Measurements from ENCODE around the gene SMAP2. TPM values are rescaled to one million over a fixed set of nuclear protein-coding genes. Genes with fewer than 3 reads are reported as not detected.

The SMAP2 gene
- total RNA-seq, 1 experiment from 2014 or later, result 11.6 TPM

DNA sequence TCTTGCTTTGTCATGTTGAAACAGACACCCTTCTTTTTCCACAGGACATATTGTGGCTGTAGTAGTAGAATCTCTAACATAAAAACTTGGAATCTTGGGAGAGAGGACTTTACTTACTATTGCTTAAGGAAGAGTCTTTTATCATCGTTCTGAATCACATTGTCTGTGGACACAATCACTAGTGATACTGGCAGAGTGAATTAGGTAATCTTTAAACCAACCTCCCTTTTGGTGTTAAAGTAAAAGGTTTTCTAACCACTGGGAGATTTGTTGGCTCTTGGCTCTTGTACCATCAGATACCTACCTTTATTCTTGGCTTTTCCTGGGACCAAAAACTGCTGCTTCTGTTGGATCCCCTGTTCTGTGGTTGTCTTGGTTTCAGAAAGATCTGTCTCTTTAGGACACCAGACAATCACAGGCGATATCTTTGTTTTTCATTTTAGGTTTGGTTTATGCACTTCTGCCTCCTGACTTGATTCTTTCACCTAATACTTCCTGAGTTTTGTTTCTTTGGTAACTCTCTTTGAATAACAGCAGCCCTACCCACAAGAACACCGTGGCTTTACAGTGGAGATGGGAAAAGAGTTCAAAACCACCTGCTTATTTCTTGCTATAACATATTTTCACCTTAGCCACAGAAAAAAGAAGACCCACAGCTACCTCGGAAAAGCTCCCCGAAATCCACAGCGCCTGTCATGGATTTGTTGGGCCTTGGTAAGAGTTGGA lies 40.2 kb downstream of the SMAP2 start:
- no peak for DNase-seq (ENCODE audit: extremely low read depth, low read depth)

DNA sequence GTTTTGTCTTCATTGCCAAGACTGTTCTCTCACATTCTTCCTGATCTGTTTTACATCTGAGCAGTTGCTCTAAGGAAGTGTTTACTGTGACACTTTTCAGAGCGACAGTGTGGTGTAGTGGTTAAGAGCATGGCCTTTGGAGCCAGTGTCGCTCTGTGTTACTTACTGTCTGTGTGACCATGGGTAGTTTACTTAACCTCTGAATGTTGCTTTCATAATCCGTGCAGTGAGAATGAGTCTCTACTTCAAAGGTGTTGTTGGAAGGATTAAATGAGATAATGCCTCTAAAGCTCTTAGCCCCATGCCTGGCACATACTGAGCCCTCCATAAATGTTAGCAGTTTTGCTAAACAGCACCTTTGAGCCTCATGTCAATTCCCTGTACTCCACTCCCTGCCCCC lies 40.8 kb downstream of the SMAP2 start:
- no peak for DNase-seq (ENCODE audit: extremely low read depth, low read depth)

DNA sequence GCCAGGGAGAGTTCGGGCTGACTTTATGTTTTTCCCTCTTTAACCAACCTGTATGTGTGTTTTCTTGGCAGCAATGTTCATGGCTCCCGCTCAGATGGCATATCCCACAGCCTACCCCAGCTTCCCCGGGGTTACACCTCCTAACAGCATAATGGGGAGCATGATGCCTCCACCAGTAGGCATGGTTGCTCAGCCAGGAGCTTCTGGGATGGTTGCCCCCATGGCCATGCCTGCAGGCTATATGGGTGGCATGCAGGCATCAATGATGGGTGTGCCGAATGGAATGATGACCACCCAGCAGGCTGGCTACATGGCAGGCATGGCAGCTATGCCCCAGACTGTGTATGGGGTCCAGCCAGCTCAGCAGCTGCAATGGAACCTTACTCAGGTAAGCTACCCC lies 43.2 kb downstream of the SMAP2 start:
- no peak for DNase-seq (ENCODE audit: extremely low read depth, low read depth)

DNA sequence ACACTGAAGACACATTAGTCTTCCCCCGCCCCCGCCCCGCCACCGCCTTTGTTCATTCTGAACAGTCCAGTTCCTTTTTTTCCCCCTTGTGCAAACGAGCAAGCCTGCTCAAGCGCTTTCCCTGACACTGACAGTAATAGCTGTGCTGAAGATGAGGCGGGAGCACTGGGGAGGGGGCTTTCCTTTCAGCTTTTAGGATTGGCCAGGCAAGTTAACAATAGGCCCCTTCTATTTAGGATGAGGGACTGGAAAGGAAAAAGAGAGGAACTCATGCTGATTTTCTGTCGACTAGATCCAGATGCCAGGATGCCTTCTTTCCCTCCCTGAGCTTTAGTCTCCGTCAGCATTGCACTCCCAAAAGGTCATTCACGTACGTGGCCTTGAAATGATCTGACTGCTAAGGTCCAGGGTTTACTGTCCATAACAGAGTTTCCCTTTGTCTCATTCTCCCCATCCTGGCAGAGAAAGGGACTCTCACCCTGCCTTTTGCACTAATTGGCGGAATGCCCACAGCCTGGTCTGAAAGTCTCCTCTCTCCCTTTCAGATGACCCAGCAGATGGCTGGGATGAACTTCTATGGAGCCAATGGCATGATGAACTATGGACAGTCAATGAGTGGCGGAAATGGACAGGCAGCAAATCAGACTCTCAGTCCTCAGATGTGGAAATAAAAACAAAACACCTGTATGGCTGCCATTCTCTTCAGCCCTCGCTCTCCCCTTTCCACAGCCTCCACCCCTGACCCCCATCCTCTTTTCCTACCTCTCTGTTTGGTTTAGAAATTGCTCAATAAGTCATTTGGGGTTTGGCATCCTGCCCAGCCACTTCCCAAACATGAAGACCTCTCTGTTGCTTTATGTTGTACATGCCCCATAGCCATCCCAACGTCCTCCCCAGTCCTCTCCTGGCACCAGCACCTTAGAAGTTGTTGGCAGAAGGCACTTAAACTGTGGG lies 48.2 kb downstream of the SMAP2 start:
- DNase-seq (ENCODE audit: extremely low read depth, low read depth), result no peak

DNA sequence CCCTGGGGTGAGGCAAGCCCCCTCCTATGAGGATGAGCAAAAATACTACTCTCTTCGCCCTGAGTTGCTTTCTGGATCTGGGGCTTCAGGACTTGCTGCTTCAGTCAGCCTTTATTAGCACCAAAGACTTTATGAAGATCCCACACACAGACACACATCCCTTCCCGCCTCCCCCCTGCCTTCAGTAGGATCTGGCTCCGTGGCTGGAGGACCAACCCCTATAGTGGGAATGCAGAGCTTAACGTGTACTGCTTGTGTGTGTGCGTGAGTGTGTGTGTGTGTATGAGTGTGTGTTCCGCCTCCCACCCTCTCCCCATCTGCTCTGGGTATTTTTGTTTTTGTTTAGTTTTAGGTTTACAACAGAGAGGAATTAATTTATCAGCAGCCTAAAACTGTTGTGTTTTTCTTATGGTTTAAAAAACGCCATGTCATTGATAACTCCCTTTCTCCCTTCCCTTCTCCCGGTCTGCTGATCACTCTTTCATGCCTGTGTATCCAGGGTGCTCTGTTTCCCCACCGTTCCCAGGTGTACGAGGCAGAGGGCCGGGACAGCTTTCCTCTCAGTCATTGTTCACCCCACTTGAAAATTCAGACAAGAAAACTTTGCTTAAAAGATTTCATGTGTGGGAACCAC lies 49.2 kb downstream of the SMAP2 start:
- no peak for DNase-seq (ENCODE audit: extremely low read depth, low read depth)

DNA sequence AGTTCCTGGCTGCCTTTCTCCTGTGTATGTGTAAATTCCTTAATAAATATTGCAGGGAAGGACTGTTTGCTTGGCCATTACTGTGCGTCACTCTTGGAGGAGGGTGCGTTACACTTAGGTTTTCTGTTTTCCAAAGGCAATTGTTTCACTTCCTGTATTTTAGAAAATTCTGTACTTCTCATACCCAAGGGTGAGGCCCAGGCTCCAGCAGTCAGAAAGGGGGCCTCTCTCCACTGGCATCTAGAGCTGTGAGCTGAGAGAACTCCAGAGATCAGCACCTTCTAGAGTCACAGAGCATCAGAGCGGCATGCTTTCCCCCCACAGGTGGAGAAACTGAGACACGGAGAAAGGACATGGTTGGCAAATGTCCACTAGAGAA lies 49.7 kb downstream of the SMAP2 start:
- DNase-seq (ENCODE audit: extremely low read depth, low read depth), result no peak

DNA sequence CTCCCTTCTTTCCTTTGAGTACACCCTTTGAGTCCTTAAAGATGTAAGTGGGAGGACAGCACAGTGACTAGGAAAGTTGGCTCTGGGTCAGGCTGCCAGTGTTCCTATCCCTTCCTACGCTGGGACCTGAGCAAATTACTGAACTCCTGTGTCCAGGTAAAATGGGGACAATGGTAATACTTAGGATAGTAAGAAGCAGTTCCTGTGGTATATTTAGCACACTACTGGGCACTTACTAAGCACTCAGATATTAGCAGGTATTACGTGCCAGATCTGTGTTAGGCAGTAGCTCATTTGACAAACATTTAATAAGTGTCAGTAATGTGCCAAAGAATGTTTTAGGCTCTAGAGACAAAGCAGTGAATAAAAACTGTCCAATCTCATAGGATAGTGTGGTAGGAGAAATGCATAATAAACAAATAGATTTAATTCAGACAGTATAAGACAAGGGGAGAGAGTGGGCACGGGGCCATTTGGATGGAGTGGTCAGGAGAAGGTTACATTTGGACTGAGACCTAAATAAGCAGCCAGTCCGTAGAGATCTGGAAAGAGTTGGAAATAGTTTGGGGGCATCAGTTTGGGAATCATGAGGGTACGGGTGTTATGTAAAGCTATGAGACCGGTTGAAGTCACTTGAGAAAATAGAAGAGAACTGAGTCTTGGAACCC lies 50.6 kb downstream of the SMAP2 start:
- no peak for DNase-seq (ENCODE audit: extremely low read depth, low read depth)

DNA sequence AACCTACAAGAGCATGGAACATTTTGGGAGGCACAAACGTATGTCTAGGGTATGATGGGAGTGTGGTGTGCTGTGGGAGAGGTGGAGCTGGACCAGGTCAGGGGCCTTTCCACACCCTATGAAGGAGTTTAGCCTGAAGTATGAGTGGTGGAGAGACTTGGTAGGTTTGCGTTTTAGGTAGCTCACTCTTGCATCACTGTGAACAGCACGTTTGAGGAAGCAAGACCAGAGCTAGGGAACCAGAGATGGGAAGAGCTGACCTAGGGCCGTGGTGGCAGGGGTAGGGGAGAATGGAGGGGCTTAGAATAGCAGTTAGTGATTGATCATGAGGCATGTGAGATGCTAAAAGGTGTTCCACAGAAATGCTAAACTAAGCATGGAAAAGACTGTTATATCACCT lies 51.7 kb downstream of the SMAP2 start:
- no peak for DNase-seq (ENCODE audit: extremely low read depth, low read depth)

DNA sequence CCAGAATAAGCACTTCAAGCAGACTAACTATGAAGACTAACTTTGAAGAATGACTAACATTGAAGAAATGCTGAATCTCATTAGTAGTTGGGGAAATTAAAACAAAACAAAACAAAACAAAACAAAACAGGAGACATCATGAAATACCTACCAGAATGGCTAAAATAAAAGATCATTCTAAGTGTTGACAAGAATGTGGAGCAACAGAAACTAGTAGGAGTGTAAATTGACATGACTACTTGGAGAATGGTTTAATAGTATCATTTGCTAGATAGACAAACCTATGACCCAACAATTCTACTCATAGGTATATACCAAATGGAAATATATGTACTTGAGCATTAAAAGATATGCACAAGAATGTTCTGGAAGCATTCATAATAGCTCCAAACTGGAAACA lies 57.9 kb downstream of the SMAP2 start:
- no peak for DNase-seq (ENCODE audit: extremely low read depth, low read depth)

DNA sequence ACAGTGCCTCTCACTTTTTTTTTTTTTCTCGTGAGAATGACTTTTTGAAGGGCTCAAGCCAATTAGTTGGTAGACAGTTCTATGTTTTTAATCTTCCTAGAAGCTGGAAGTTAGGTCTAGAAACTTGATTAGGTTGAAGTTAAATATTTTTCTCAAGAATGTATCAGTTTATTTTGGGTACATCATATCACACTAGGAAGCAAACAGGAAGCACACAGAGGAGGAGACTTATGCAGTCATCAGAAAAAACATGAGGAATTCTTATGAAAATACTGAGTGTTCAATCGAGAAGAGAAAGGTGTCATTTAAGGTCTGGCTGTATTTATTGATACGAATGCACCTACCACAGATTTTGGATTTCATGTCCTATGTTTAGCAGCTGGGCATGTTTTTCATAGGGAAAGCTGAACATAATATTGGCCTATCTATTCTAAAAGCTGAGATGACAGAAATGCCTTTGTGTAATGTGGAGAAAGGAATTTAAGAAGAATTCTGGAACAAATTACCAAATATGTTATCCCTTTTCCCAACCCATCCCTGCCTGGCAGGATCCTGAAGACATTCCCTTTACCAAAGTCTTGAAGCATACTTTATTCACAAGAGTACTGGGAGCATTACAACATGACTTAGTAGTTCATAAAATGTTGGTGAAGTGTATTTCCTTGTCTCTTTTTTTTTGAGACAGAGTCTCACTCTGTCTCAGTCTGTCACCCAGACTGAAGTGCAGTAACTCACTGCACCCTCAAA lies 59.3 kb downstream of the SMAP2 start:
- DNase-seq (ENCODE audit: extremely low read depth, low read depth), result no peak

DNA sequence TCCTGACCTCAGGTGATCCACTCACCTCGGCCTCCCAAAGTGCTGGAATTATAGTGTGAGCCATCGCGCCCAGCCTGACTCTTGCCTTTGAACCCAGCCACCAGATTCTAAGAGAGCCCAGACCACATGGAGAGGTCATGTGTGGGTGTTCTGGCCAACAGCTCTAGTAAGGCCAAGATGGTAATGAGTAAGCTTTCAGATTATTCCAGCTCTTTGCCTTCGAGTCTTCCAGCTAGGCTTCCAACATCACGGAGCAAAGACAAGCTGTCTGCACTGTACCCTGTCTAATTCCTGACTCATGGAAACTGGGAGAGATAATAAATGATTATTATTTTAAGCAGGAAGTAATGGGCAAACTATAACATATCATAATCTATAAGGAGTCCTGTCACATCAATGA lies 61.9 kb downstream of the SMAP2 start:
- no peak for DNase-seq (ENCODE audit: extremely low read depth, low read depth)

DNA sequence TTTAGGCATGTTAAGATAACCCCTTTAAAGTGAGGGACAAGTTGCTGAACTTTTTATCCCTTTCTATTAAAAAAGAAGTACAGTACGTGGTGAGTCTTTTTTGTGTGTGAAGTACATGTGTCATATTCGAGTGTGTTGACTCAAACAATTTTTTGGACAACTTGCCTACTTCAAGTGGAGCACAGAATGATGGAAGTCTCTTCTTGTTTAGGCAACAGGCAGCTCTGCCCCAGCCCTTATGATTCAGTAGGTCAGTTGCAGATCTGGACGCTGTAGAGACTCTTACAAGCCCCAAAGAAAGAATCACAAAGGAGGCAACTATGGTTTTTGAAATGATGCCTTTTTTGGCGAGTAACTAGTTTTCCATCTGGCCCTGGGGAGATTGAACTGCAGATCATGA lies 62.3 kb downstream of the SMAP2 start:
- DNase-seq (ENCODE audit: extremely low read depth, low read depth), result no peak

DNA sequence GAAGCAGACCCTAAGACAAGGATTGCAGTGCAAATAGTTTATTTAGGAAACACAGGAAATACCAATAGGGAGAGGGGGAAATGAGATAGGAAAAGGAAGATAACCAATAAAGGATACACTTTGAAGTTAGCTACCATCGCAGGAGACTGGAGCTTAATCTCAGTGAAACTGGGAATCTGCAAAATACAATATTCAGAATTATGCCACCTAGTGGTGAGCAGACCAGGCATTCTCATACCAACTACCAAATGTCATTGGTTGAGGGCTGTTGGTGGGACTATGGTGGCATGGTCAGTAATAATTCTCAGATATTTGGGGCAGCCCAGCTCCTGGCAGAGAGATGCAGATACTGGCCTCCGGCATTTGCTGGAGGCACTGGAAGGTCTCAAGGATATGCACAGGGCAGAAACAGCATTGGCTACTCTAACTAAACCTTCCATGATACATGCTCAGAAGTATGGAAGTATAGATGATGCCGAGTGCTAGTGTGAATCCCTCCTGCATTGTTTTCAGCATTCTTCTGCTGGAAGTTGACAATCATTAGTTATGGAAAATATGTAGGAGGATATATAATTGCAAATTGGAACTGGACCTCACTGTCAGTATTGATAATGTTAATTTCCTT lies 65.0 kb downstream of the SMAP2 start:
- DNase-seq (ENCODE audit: extremely low read depth, low read depth), result no peak

DNA sequence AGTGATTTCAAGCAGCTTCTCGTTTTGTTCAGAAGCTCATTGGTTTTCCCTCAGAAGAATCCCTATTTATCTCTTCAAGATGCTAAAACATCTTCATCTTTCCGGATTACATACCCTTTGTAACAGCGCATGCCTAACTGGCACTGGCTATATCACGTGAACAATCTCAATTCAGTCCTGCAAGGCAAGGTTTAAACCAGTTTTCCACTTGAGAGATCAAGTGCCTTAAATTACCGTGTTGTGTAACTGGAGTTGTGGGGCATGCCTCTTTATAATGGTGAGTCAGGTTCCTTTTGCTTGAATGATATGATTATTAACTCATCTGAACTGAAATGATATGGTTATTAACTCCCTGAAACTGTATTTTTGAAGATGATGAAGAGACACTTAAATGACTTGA lies 65.7 kb downstream of the SMAP2 start:
- DNase-seq (ENCODE audit: extremely low read depth, low read depth), result no peak

DNA sequence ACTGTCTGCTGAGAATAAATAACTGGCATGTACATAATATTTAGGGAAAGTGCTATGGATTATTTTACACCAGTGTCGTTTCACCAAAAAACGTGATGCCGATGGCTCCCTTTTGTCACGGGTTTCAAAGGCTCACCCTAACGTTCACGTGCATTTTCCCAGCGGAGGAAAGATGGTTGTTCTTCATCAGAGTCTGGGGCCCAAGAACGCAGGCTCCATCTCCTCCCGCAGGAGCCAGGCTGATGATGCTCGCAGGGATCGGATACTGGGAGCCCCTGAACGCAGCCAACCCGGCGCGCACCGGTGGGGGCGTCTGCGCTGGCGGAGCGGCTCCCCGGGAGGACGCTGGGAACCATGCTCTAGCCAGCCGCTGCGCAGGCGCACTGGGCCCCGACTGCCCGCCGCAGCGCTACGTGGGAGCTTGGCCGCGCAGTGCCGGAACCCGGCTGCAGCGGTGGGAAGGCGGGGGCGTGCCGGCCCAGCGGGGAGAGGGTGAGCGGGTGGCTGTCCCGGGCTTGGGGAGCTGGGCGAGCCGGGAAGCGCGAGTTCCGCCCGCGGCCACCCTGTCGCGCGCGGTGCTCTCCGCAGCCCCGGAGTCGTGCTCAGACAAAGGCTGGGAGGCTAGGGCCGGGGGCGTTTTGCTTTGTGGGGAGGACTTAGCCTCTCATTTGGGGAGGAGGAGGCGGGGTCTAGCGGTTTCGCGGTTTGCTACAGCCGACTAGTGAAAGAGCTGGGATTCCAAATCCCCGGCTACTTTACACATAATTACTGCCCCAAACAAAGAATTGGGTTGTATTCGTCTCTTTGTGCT lies 76.4 kb downstream of the SMAP2 start, which contains the start of gene ZFP69B:
TSS of gene ZFP69B (plus strand) at position 793 of the 811 bp plus-strand sequence. CDS start 486 bp downstream, outside the sequence.
- peak; percentile 83 for DNase-seq (ENCODE audit: extremely low read depth, low read depth)

DNA sequence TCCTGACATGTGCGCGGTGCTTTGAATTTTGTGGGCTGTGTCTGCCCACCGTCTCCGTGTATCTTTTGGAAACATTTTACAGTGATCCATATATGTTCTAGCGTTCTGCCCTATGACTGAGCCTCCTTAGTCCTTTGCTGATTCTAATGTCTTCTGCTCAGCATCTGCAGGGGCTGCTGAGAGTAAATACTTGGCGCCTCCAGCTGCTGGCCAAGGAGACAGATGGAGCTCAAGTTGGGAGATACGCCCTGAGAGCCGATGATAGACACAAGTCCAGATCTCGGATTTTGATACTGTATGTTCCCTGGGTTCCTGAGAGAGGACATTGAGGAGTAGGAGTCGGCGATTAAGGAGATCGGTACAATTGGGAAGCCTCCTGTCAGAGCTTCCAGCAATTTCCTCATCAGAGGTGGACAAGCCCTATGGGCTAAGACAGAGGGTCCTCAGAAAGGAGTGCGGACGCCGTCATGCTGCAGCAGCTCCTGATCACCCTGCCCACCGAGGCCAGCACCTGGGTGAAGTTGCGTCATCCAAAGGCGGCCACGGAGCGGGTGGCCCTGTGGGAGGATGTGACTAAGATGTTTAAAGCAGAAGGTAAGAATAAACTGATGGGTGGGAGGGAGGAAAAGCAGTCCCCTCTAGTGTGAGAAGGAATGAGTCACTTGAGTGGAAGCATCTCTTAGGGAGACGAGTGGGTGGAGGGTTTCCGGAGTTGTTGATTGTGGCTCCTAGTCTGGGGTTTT lies 77.1 kb downstream of the SMAP2 start:
- DNase-seq (ENCODE audit: extremely low read depth, low read depth), result no peak

DNA sequence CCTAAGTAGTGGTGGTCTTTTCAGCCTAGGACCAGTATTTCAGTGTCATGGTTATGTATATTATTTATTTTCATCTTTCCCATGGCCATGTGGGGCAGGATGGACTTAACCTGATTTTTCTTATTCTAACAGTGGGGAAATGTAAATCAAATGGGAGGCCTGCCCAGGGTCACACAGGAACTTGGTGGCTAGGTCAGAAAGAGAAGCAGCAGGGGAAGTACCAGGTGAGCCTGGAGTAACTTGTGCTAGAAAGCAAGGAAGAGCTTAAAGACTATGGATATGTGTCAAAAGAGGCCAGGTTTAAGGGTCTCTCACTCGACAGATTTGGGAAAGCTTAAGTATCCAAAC lies 77.7 kb downstream of the SMAP2 start:
- DNase-seq (ENCODE audit: extremely low read depth, low read depth), result no peak

DNA sequence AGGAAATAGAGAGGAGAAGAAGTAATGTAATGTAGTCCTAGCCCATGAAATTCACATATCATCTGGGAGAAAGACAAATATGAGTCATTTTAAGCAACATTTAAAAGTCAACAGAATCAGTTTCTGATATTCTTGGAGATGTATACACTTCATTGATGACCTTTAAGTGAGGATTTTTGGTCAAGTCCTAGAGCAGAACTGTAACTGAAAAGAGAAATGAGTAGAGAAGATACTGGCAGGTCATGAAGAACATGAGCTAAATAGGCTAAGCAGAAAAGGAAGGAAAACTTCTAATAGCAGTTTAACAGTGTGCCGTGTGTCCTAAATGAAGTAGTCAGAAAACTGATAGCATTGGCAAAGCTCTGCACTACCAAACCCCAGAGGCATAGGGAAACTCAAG lies 81.3 kb downstream of the SMAP2 start:
- no peak for DNase-seq (ENCODE audit: extremely low read depth, low read depth)
